Measurements from ENCODE around the gene PLXNB3.

PLXNB3 gene

DNA sequence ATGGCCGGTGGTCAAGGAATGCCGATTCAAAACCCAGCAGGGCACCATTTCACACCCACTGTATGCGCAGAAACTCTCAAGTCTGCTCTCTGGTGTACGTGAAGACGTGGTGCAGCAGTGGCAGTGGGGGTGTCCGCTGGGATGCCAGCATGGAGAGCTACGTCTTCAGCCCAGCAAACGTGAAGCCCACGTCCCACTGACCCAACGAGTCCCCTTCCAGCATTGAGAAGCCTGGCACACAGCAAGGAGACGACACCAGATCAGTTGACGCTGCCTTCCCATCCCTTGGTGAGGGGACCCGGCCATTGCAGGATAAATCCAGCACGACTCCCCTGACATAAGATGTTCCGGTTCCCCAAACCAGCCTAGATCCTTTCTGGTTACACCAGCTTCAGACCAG is 2.2 kb upstream of the PLXNB3 start:
- TF ChIP-seq ZNF8 (CRISPR knock-in tag; IDR thresholded peaks at IDR 0.05) (no peak), OSR1 (CRISPR knock-in tag; IDR thresholded peaks at IDR 0.05) (no peak)
- ATAC-seq = no peak

GRCh38 chrX:153762626-153763173 is 1.3 kb upstream of the PLXNB3 start:
- TF ChIP-seq TOX (CRISPR knock-in tag; IDR thresholded peaks at IDR 0.05; ENCODE audit: borderline replicate concordance) (no peak), CSDC2 (CRISPR knock-in tag; IDR thresholded peaks at IDR 0.05) (no peak), ZNF565 (CRISPR knock-in tag; conservative IDR thresholded peaks at IDR 0.05; ENCODE audit: low read depth) (no peak), TCF4 (CRISPR knock-in tag; IDR thresholded peaks at IDR 0.05; ENCODE audit: borderline replicate concordance) (no peak), PATZ1 (CRISPR knock-in tag; IDR thresholded peaks at IDR 0.05; ENCODE audit: borderline replicate concordance) (no peak)
- TF ChIP-seq, protein P1, sequence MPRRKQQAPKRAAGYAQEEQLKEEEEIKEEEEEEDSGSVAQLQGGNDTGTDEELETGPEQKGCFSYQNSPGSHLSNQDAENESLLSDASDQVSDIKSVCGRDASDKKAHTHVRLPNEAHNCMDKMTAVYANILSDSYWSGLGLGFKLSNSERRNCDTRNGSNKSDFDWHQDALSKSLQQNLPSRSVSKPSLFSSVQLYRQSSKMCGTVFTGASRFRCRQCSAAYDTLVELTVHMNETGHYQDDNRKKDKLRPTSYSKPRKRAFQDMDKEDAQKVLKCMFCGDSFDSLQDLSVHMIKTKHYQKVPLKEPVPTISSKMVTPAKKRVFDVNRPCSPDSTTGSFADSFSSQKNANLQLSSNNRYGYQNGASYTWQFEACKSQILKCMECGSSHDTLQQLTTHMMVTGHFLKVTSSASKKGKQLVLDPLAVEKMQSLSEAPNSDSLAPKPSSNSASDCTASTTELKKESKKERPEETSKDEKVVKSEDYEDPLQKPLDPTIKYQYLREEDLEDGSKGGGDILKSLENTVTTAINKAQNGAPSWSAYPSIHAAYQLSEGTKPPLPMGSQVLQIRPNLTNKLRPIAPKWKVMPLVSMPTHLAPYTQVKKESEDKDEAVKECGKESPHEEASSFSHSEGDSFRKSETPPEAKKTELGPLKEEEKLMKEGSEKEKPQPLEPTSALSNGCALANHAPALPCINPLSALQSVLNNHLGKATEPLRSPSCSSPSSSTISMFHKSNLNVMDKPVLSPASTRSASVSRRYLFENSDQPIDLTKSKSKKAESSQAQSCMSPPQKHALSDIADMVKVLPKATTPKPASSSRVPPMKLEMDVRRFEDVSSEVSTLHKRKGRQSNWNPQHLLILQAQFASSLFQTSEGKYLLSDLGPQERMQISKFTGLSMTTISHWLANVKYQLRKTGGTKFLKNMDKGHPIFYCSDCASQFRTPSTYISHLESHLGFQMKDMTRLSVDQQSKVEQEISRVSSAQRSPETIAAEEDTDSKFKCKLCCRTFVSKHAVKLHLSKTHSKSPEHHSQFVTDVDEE (CRISPR knock-in tag; IDR thresholded peaks at IDR 0.05) = no peak
- ATAC-seq = no peak

- ATAC-seq = no peak
- TF ChIP-seq ZFP30 (CRISPR knock-in tag; IDR thresholded peaks at IDR 0.05) (no peak), TOX (CRISPR knock-in tag; IDR thresholded peaks at IDR 0.05; ENCODE audit: borderline replicate concordance) (no peak), ARNTL (CRISPR knock-in tag; IDR thresholded peaks at IDR 0.05; ENCODE audit: borderline replicate concordance, low read depth) (no peak), PATZ1 (CRISPR knock-in tag; IDR thresholded peaks at IDR 0.05; ENCODE audit: borderline replicate concordance) (no peak), PPARA (CRISPR knock-in tag; IDR thresholded peaks at IDR 0.05; ENCODE audit: borderline replicate concordance) (no peak), ISL1 (CRISPR knock-in tag; IDR thresholded peaks at IDR 0.05) (no peak), CSDC2 (CRISPR knock-in tag; IDR thresholded peaks at IDR 0.05) (no peak), ZC3H10 (CRISPR knock-in tag; IDR thresholded peaks at IDR 0.05) (no peak), ESRRG (CRISPR knock-in tag; IDR thresholded peaks at IDR 0.05) (no peak), GLIS3 (CRISPR knock-in tag; IDR thresholded peaks at IDR 0.05) (no peak), TCF4 (CRISPR knock-in tag; IDR thresholded peaks at IDR 0.05; ENCODE audit: borderline replicate concordance) (no peak), ZNF8 (CRISPR knock-in tag; IDR thresholded peaks at IDR 0.05) (no peak), POU6F1 (CRISPR knock-in tag; IDR thresholded peaks at IDR 0.05; ENCODE audit: borderline replicate concordance, low read depth) (no peak)
- TF ChIP-seq, protein P2, sequence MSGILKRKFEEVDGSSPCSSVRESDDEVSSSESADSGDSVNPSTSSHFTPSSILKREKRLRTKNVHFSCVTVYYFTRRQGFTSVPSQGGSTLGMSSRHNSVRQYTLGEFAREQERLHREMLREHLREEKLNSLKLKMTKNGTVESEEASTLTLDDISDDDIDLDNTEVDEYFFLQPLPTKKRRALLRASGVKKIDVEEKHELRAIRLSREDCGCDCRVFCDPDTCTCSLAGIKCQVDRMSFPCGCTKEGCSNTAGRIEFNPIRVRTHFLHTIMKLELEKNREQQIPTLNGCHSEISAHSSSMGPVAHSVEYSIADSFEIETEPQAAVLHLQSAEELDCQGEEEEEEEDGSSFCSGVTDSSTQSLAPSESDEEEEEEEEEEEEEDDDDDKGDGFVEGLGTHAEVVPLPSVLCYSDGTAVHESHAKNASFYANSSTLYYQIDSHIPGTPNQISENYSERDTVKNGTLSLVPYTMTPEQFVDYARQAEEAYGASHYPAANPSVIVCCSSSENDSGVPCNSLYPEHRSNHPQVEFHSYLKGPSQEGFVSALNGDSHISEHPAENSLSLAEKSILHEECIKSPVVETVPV (CRISPR knock-in tag; IDR thresholded peaks at IDR 0.05) = no peak
Measured at GRCh38 chrX:153763298-153763932, 634 bp upstream of the PLXNB3 start.

- no peak for ATAC-seq
- TF ChIP-seq ESRRG (CRISPR knock-in tag; IDR thresholded peaks at IDR 0.05) (no peak), ARNTL (CRISPR knock-in tag; IDR thresholded peaks at IDR 0.05; ENCODE audit: borderline replicate concordance, low read depth) (no peak), POU6F1 (CRISPR knock-in tag; IDR thresholded peaks at IDR 0.05; ENCODE audit: borderline replicate concordance, low read depth) (no peak), TCF4 (CRISPR knock-in tag; IDR thresholded peaks at IDR 0.05; ENCODE audit: borderline replicate concordance) (no peak), CSDC2 (CRISPR knock-in tag; IDR thresholded peaks at IDR 0.05) (no peak), PPARA (CRISPR knock-in tag; IDR thresholded peaks at IDR 0.05; ENCODE audit: borderline replicate concordance) (no peak), OSR1 (CRISPR knock-in tag; IDR thresholded peaks at IDR 0.05) (no peak), RARB (CRISPR knock-in tag; IDR thresholded peaks at IDR 0.05) (no peak)
- TF ChIP-seq, protein P1 (CRISPR knock-in tag; IDR thresholded peaks at IDR 0.05) = no peak
Measured at GRCh38 chrX:153764786-153765137, 713 bp downstream of the PLXNB3 start.
